ENCODE data around the gene MDFI.
A peak's percentile ranks its signal among the peaks of the same experiment; 100 is the strongest.

MDFI gene

DNA sequence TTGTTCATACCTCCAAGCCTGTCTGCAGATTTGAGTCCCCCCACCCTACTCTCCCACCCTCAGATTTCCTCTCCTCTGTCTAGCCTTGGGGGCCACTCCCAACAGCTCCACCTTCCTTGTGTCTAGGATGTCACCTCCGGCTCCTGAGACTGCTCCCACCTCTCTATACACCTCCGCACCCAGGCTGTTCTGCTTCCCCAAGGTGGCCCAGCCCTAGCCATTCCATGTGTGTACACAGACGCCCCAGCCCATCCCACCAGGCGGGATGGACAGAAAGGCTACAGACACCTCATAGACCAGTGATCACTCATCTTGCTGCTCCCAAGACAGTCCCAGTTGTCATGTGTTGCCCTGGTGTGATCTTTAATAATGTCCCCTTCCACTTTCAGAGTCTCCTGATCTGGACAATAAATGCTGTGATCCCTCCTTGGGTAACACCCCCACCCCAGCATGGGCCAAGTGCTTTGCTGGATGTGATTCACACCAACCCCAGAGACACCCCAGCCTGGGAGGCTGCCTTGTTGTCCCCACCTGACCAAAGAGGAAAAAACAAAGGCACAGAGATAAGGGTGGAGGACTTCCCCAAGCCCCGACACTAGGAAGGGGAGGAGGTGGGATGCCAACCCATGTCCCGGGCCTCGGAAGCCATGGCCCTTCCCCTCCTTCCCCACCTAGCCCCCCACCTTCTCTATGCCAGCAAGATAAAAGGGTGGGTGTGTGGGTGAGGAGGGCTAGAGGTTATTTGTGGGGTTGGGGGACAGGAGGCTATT is 36.1 kb downstream of the MDFI start:
- no peak for DNase-seq

GRCh38 chr6:41675176-41675775 is 37.0 kb downstream of the MDFI start:
- DNase-seq, result no peak

DNA sequence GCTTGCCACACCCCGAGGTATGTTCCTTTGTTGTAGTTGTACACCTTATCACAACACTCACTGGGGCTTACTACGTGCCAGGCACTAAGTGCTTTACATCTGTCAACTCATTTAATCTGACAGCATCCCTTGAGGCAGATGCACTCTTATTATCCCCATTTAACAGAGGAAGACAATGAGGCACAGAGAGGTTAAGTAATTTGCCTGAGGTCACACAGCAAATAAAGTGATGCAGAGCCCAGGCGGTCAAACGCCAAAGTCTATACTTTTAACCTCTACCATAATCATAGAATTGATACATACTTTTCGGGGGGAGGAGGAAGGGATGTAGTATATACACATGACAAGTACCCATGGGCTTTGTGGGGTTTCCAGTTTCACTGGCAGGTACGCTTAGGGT is 37.7 kb downstream of the MDFI start:
- DNase-seq, result no peak

DNA sequence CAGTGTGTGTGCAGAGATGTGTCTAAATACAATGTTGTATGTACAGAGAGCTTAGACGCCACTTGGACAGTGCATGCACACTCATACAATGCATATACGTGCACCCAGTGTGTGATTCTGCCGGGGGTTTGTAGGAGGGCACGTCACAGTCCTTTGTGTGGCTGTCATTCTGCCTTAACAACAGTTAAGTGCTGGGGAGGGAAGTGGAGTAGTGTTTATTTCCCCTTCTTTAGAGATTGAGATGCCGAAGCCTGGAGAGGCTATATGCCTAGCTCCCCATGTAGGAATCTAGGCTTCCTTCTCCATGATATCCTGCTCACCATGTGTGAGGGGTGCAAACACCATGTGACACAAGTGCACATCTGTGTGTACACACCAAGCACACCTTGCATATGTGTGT is 38.2 kb downstream of the MDFI start:
- no peak for DNase-seq

DNA sequence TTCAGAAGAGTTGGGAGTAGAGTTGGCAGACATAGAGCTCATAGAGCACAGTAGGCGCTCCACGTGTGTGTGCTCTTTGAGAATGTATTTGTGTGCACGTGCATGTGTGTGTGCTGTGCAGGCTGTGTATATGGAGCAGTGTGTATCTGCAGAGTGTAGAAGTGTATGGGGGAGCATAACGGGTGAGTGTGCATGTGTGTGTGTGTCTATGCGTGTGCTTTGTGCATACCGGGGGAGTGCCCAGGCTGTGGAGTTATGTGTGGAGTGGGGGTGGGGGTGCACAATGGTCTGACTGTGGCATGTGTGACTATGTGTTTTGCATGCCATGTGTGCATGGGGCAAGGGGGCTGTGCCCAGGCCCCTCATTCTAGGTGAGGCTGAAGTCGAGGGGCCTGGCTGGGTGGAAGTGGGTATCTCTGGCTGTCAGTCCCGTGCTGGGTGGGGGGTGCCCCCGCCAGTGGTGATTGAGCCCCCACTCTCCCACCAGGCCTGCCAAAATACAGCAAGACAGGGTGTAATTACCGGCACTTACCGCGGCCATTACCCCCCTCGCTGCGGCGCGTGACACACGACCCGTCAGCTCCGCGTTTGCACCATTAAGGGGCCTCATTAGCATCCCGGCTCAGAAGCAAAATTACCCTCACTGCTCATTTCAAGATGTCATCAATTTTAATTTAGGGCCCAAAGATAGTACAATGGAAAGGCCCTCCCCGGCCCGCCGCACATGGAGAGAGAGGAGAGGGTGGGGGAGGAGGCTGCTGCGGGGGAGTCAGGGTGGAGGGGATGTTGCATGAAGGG is 39.1 kb downstream of the MDFI start:
- no peak for DNase-seq

GRCh38 chr6:41678511-41679084 is 40.3 kb downstream of the MDFI start:
- DNase-seq, result no peak

DNA sequence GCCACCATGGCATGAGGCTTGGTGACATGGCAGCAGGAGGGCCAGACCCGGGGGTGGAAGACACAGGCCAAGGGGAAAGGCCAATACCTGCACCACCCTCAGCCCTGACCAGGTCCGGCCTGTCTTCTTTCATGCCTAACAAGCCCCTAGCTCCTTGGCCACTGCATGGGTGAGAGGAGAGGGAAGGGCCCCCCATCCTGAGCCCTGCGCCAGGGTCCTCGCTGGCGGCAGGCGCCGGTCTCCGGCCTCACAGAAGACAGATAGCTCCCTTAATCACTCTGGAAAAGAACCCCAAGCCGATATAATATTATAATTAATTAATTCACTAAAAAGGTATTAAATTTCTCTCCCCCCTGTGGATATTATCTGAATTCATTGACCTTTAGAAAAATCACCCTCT is 41.4 kb downstream of the MDFI start:
- DNase-seq, result no peak

- DNase-seq, result no peak
These were observed 42.1 kb downstream of the MDFI start for GRCh38 chr6:41680182-41680965.

GRCh38 chr6:41682056-41682477 is 43.8 kb downstream of the MDFI start:
- DNase-seq, result peak; percentile 45

DNA sequence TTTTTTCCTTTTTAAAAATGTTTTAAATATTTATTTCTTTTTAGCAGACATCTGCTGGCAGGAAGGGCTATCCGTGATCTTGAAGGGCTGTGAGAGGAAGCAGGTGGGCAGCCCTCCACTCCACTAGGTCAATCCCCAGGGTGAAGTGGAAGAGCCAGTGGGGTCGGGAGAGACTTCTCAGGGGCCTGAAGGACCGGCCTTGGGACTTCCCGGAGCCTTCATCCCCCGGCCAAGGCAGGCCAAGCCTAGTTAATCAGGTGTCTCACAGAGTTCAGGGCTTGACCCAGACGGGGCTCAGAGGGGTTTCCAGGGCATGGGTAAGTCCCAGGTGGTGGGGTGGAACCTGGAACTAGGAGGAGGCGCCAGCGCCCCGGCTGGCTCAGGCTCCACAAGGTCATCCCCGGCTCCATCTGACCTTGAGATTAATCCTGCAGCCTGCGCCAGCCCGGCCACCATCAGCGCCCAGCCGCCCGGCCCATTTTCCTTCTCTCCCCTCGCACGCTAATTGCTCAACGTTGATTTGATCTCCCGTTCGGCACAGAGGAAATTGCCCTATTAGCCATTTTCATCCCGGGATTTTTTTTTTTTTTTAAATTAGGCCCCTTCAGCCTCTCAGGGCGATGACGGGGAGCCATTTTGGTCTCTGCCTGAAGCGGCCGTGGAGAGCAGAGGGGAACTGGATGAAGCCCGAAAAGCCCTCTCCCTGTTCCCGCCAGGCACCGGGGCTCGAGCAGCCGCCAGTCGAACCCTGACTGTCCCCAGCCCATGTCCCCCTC is 44.4 kb downstream of the MDFI start:
- no peak for DNase-seq

DNA sequence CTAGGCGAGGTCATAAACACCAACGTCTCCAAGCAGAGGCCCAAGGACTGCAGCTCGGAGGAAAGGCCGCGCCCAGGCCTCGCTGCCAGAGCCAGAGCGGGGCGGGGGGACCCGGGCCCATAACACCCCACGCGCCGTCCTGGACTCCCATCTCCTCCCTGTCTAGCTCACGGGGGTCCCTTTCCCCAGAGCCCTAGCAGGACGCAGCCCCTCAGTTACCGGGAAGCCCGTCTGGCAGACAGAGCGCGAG is 44.9 kb downstream of the MDFI start:
- DNase-seq, result no peak

- DNase-seq, result peak; percentile 67
These were observed 45.4 kb downstream of the MDFI start for GRCh38 chr6:41683523-41684310.

- DNase-seq, result no peak
These were observed 46.3 kb downstream of the MDFI start for GRCh38 chr6:41684311-41685180.

DNA sequence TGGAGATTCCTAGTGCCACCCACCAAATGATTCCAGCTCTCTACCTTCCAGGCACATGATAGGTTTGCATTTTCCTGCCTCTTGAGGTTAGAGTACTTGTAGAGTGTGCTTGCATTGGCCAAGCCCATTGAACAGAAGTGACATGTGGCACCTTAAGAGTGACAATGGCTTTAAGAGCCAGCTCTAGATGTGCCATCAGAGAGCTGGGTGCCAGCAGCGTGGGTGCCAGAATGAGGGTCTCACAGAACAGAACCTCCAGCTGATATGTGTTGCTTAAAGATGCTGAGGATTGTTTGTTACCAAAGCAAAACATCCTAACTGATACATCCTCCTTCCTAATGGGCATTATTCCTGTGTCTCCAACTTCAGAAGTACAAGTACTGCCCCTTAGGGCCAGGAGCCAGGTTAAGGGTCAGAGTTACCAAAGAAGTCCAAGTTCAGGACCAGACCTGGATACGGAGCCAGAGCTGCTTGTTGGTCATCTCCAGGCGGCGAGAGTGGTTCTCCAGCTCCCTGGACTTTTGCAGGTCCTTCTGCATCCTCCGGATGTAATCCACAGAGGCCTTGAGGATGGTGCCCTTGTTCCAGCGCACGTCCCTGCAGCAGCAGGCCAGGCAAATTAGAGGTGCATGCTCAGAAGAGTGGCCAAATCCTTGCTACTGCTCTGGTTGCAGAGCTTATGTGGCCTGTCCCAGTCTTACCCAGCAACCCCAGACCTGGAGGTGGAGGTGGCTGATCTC is 47.5 kb downstream of the MDFI start:
- no peak for DNase-seq

DNA sequence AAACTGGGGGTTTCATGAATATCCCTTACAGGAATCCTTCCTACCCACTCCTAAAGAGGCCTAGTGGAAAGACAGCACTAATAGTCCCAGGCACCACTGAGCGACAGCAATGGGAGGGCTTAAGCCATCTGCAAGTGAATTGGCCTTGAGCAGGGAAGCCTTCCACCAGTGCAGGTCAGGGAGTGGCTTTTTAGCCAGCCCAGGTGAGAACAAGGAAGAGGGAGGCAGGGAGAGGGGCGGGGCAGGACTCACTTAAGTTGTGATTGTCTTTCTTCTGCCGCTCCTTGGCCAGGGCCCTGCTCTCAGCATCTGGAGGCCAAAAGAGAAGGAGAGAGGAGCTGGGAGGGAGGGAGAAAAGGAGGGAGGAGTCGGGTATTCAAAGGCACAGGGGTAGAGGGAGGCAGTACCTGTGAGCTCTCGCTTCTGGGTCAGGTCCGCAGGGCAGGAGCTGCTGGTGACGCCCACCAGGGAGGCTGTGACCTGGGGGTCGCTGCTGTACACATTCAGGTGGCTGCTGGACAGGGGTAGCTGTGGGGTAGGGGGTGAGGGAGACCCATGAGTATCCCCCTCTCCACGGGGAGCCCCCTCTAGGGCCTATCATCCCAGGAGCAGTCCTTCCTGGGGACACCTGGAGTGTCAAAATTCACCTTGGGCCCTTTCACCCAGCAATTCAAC is 49.4 kb downstream of the MDFI start:
- DNase-seq, result no peak

DNA sequence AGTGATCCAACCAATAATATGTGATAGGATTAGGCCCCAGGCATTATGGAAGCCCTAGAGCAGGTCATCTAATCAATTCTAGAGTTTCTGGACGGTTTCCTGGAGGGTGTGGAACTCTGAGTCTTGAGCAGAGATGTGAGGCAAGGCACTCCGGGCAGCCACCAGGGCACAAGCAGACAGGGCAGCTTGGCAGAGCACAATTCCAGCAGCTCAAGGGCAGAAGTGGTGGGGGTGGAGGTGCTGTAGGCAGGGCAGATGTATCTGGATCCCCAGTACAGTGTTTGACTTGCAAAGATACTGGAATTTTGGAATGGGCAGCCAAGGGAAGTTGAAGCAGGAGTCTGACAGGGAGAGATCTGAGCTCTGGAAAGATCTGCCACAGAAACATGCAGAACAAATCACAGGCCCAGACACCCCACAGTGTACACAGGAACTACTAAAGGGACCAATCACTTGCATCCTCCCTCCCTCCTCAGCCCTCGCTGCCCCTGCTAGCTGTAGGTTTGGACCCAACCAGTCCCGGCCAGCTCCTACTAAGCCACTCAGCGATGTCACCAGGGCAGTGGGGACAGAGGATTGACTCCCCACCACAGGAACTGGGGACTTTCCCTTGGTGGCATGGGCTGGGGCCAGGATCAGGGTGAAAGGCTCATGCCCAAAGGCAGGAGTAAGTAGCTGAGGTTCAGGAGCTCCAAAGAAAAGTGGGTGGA is 50.1 kb downstream of the MDFI start:
- no peak for DNase-seq

GRCh38 chr6:41689171-41690008 is 51.1 kb downstream of the MDFI start:
- DNase-seq, result no peak

All from activated effector memory CD4-positive, alpha-beta T cell treated with Interleukin-2 at 50 U/mL for 16 hours (primary cell).